IPS-18a (cell line): ENCODE results near the gene NCOA1.

ENCODE experiments used
- H3K27ac ChIP-seq: one replicate; pipeline ENCODE4 v1.5.1; 2013; ENCODE audit warnings: low read length
- H3K27me3 ChIP-seq: one replicate; pipeline ENCODE4 v1.6.1; 2013; ENCODE audit warnings: mild to moderate bottlenecking, low read length; ENCODE audit not compliant: control insufficient read depth, insufficient read depth
- H3K36me3 ChIP-seq: one replicate; pipeline ENCODE4 v1.6.1; 2013; ENCODE audit warnings: low read depth, low read length; ENCODE audit not compliant: control insufficient read depth
- H3K4me1 ChIP-seq: one replicate; pipeline ENCODE4 v1.6.1; 2013; ENCODE audit warnings: low read depth, low read length; ENCODE audit not compliant: control insufficient read depth
- H3K4me3 ChIP-seq: one replicate; pipeline ENCODE4 v1.5.1; 2013; ENCODE audit warnings: low read length
- H3K9ac ChIP-seq: one replicate; pipeline ENCODE4 v1.6.1; 2013; ENCODE audit warnings: mild to moderate bottlenecking, low read length, moderate library complexity
- H3K9me3 ChIP-seq: one replicate; pipeline ENCODE4 v1.6.1; 2013; ENCODE audit warnings: low read depth, low read length; ENCODE audit not compliant: control insufficient read depth

The NCOA1 gene

DNA sequence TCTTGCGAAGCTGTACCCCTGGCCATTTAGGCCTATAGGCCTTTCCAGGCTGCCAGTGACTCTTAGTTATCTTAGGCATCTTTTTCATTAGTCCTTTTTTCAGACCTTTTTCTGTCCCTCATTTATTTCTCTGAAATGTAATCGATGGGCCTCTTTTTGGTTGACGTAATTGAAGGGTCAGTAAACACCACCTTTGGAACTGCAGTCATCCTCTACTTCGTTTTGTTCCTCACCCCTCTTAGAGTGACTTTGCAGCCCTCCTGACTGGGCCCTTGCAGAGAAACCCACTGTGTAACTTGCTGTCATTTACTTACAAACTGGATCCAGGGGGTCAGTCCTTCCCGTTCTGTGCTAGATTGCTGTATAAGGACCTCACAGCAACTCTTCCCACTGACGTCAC is 325.4 kb downstream of the NCOA1 start:
- Histone ChIP-seq H3K4me3 (no peak overlapping the region), H3K9ac (no peak overlapping the region), H3K4me1 (peaks cover 7% of the 10 kb centered on the region), H3K36me3 (peaks cover 73% of the 10 kb centered on the region), H3K9me3 (no peaks in the 10 kb centered on the region), H3K27ac (no peak overlapping the region), H3K27me3 (no peaks in the 10 kb centered on the region)

DNA sequence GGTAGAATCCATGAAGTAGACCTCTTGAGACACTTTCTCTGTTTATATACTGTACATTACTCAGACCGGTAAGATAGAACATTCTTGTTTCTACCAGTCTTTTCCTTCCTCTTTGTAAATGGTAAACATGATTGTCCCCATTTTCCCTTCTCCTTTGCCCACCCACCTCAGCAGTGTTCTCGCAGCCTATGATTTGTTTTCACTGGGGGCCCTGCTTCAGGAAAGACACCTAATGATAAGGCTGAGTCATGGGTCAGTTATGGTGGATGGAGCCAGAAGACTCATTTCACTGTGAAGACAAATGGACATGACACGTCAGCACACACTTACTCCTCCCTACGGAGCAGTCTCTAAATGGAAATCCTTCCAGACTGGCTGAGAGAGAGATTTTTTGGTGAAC is 325.8 kb downstream of the NCOA1 start:
- no peak overlapping the region for H3K27ac ChIP-seq
- H3K9ac ChIP-seq, result no peak overlapping the region
- H3K4me3 ChIP-seq, result no peak overlapping the region
- H3K4me1 ChIP-seq, result peaks cover 11% of the 10 kb centered on the region
- no peaks in the 10 kb centered on the region for H3K9me3 ChIP-seq
- H3K27me3 ChIP-seq, result no peaks in the 10 kb centered on the region
- H3K36me3 ChIP-seq, result peaks cover 75% of the 10 kb centered on the region

DNA sequence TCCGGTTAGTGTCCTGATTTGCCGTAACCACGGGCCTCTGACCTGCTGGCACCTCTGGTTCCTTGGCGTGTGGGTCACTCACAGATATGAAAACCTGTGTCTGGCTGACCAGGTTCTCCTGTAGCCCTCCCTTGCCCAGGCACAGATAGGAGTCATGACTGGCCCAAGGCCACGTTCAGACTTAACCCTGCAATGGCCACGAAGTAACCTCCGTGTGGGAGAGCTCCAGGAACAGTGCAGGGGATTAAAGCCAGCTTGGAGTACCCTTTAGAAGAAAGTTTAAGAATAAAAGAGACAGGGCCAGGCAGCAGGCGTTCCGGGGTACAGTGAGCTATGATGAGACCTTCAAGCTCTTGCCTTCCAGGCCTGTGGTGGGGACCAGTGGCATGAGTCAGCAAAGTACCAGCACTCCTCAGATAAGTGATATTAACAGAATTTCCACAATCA is 327.7 kb downstream of the NCOA1 start:
- Histone ChIP-seq H3K4me3 (no peak overlapping the region), H3K27ac (no peak overlapping the region), H3K27me3 (no peaks in the 10 kb centered on the region), H3K9ac (no peak overlapping the region), H3K36me3 (peaks cover 81% of the 10 kb centered on the region), H3K4me1 (peaks cover 26% of the 10 kb centered on the region), H3K9me3 (no peaks in the 10 kb centered on the region)

DNA sequence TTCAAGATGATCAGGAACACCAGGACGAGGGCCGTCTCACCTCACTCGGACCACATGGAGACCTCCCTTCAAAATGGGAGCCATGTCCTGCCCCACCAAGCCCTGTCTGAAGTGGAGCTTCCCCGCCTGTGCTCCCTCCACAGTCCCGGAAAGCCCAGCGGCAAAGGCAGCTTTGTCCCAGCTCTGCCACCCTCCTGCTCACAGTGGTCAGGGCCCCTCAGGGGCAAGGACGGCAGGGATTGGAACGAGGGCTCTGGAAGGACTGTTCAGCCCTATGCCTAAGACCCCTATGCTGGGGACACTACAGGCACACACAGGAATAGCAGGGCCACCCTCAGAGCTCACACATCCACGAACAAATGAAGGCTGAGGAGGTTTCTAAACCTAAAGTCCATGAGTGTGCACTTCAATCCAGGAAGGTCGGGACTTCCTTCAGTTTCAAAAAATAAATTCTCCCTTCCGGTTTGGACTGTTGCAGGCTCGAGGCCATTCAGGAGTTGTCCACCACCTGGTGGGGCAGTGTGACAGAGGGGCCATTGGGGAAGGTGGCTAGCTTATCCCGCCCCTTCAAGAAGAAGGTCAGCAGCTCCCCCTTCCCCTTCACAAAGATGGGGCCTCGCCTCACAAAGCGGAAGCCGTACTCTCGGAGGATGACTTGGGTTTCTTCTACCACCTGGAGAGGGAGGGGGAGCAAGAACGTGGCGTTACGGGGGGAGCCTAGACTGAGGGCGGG is 328.6 kb downstream of the NCOA1 start:
- Histone ChIP-seq H3K27ac (no peak overlapping the region), H3K36me3 (peaks cover 72% of the 10 kb centered on the region), H3K9me3 (no peaks in the 10 kb centered on the region)

DNA sequence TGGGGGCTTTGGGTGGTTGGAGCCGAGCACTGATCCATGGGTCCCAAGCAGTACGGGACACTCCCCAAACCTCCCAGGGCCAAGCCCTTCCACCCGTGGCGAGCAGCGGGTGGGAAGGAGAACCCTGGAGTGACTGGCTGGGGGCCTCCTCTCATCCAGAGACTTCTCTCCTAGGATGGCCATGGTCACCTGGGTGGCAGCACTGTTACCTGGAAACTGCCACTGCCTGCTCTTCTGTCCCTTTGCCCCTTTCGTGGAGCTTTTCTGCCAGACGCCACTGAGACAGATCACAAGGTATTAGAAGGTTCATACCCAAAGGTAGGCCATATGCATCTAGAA is 329.1 kb downstream of the NCOA1 start:
- Histone ChIP-seq H3K9ac (no peak overlapping the region), H3K27ac (no peak overlapping the region), H3K4me1 (peaks cover 26% of the 10 kb centered on the region), H3K36me3 (peaks cover 67% of the 10 kb centered on the region), H3K9me3 (no peaks in the 10 kb centered on the region), H3K4me3 (no peak overlapping the region), H3K27me3 (no peaks in the 10 kb centered on the region)

More for the DNA sequence above, 328.6 kb downstream of the NCOA1 start:
- H3K4me3 ChIP-seq, result no peak overlapping the region
- peaks cover 26% of the 10 kb centered on the region for H3K4me1 ChIP-seq
- H3K27me3 ChIP-seq, result no peaks in the 10 kb centered on the region
- no peak overlapping the region for H3K9ac ChIP-seq
